HAP-1 (cell line): ENCODE measurements around the gene MUC3A.
A peak's percentile ranks its signal among the peaks of the same experiment; 100 is the strongest.

ENCODE experiments used
- DNase-seq, 2 experiments: peaks; one replicate each; pipeline ENCODE4 v3.0.0-alpha.2; 2016 to 2020; ENCODE audit warnings: low spot score in 2 of 2
- H3K27me3 ChIP-seq: fragments of 250-450 bp; sonication (Bioruptor Pico); 2 replicates; pipeline ENCODE4 v1.5.1; 2020; ENCODE audit warnings: low read depth, mild to moderate bottlenecking, moderate library complexity
- H3K36me3 ChIP-seq: fragments of 250-450 bp; sonication (Bioruptor Pico); replicated peaks from 2 replicates; pipeline ENCODE4 v1.5.1; 2020; ENCODE audit warnings: mild to moderate bottlenecking
- H3K4me1 ChIP-seq: fragments of 250-450 bp; sonication (Bioruptor Pico); 2 replicates; pipeline ENCODE4 v1.5.1; 2020; ENCODE audit warnings: mild to moderate bottlenecking
- H3K4me3 ChIP-seq: fragments of 250-450 bp; sonication (Bioruptor Pico); 2 replicates; pipeline ENCODE4 v1.5.1; 2020; ENCODE audit warnings: mild to moderate bottlenecking, moderate library complexity
- H3K9me3 ChIP-seq: fragments of 250-450 bp; sonication (Bioruptor Pico); 2 replicates; pipeline ENCODE4 v1.5.1; 2020; ENCODE audit warnings: mild to moderate bottlenecking, moderate library complexity
- in situ Hi-C: fragments of 300-500 bp; cut with MboI; formaldehyde crosslinking; loops from 3 replicates; pipeline ENCODE4 v1.14.3; 2020; ENCODE audit warnings: low sequenced_read_pairs, inconsistent platforms, mixed read lengths

The MUC3A gene

GRCh38 chr7:100952641-100953040, 3.3 kb downstream of the MUC3A start:
- H3K27me3 ChIP-seq: peaks cover 4% of the 10 kb centered on the region
- H3K4me1 ChIP-seq: no peaks in the 10 kb centered on the region
- in situ Hi-C loops: no loop called here
- H3K36me3 ChIP-seq: no peaks in the 10 kb centered on the region
- no peaks in the 10 kb centered on the region for H3K9me3 ChIP-seq
- no peak for DNase-seq
- no peak overlapping the region for H3K4me3 ChIP-seq

GRCh38 chr7:100957832-100958421, 8.6 kb downstream of the MUC3A start:
- no peaks in the 10 kb centered on the region for H3K4me1 ChIP-seq
- DNase-seq: no peak
- no peak overlapping the region for H3K4me3 ChIP-seq
- H3K36me3 ChIP-seq: no peaks in the 10 kb centered on the region
- peaks cover 21% of the 10 kb centered on the region for H3K27me3 ChIP-seq
- no peaks in the 10 kb centered on the region for H3K9me3 ChIP-seq
- in situ Hi-C loops: no loop called here

- H3K4me3 ChIP-seq: no peak overlapping the region
- H3K36me3 ChIP-seq: no peaks in the 10 kb centered on the region
- H3K27me3 ChIP-seq: peaks cover 26% of the 10 kb centered on the region
- H3K4me1 ChIP-seq: no peaks in the 10 kb centered on the region
- DNase-seq: no peak
- in situ Hi-C loops: no loop called here
- H3K9me3 ChIP-seq: no peaks in the 10 kb centered on the region; the same call in 1 of the 2 replicates
Measured at GRCh38 chr7:100959894-100960293, 10.6 kb downstream of the MUC3A start.

GRCh38 chr7:100962537-100962936, 13.2 kb downstream of the MUC3A start:
- Histone ChIP-seq H3K9me3 (no peaks in the 10 kb centered on the region; the same call in 1 of the 2 replicates), H3K4me3 (no peak overlapping the region), H3K4me1 (peaks cover 11% of the 10 kb centered on the region), H3K27me3 (peaks cover 41% of the 10 kb centered on the region), H3K36me3 (no peaks in the 10 kb centered on the region; the same call in 1 of the 2 replicates)
- no peak for DNase-seq
- in situ Hi-C loops: no loop called here

- Histone ChIP-seq H3K36me3 (no peaks in the 10 kb centered on the region; the same call in 1 of the 2 replicates), H3K4me3 (no peak overlapping the region), H3K27me3 (peaks cover 50% of the 10 kb centered on the region), H3K4me1 (peaks cover 11% of the 10 kb centered on the region), H3K9me3 (no peaks in the 10 kb centered on the region; the same call in 1 of the 2 replicates)
- in situ Hi-C loops: no loop called here
- DNase-seq: no peak
Measured at GRCh38 chr7:100963386-100963785, 14.1 kb downstream of the MUC3A start.

- Histone ChIP-seq H3K4me1 (peaks cover 11% of the 10 kb centered on the region), H3K4me3 (no peak overlapping the region), H3K36me3 (no peaks in the 10 kb centered on the region; the same call in 1 of the 2 replicates), H3K9me3 (no peaks in the 10 kb centered on the region; the same call in 1 of the 2 replicates), H3K27me3 (peaks cover 53% of the 10 kb centered on the region)
- no peak for DNase-seq
- in situ Hi-C loops: no loop called here
Measured at GRCh38 chr7:100963874-100964273, 14.5 kb downstream of the MUC3A start.

- H3K4me1 ChIP-seq: peaks cover 11% of the 10 kb centered on the region
- no peak overlapping the region for H3K4me3 ChIP-seq
- in situ Hi-C loops: loop anchor here (5.0 kb wide), 1 partner anchor 88 kb away; no protein-coding TSS in a partner anchor
- H3K27me3 ChIP-seq: peaks cover 51% of the 10 kb centered on the region
- no peak for DNase-seq
- H3K9me3 ChIP-seq: no peaks in the 10 kb centered on the region; the same call in 1 of the 2 replicates
- H3K36me3 ChIP-seq: no peaks in the 10 kb centered on the region; the same call in 1 of the 2 replicates
Measured at GRCh38 chr7:100964630-100965029, 15.3 kb downstream of the MUC3A start.

- in situ Hi-C loops: loop anchor here (5.0 kb wide), 1 partner anchor 87 kb away; no protein-coding TSS in a partner anchor
- no peaks in the 10 kb centered on the region; the same call in 1 of the 2 replicates for H3K9me3 ChIP-seq
- peaks cover 45% of the 10 kb centered on the region for H3K27me3 ChIP-seq
- peaks cover 11% of the 10 kb centered on the region for H3K4me1 ChIP-seq
- H3K4me3 ChIP-seq: peak overlapping the region; percentile 42
- H3K36me3 ChIP-seq: no peaks in the 10 kb centered on the region; the same call in 1 of the 2 replicates
- no peak for DNase-seq
Measured at GRCh38 chr7:100965045-100965722, 15.8 kb downstream of the MUC3A start.

- no peaks in the 10 kb centered on the region; the same call in 1 of the 2 replicates for H3K36me3 ChIP-seq
- H3K27me3 ChIP-seq: peaks cover 38% of the 10 kb centered on the region
- H3K9me3 ChIP-seq: no peaks in the 10 kb centered on the region; the same call in 1 of the 2 replicates
- in situ Hi-C loops: loop anchor here (5.0 kb wide), 1 partner anchor 86 kb away; no protein-coding TSS in a partner anchor
- peaks cover 11% of the 10 kb centered on the region for H3K4me1 ChIP-seq
- H3K4me3 ChIP-seq: peak overlapping the region; percentile 42
- peak; percentile 89 to 96 for DNase-seq
Measured at GRCh38 chr7:100965723-100966541, 16.6 kb downstream of the MUC3A start.

GRCh38 chr7:100966542-100967291, 17.4 kb downstream of the MUC3A start:
- Histone ChIP-seq H3K27me3 (peaks cover 36% of the 10 kb centered on the region), H3K4me1 (peaks cover 11% of the 10 kb centered on the region), H3K9me3 (no peaks in the 10 kb centered on the region; the same call in 1 of the 2 replicates), H3K4me3 (peak overlapping the region; percentile 42), H3K36me3 (no peaks in the 10 kb centered on the region; the same call in 1 of the 2 replicates)
- in situ Hi-C loops: loop anchor here (5.0 kb wide), 1 partner anchor 86 kb away; no protein-coding TSS in a partner anchor
- peak in 1 of 2 experiments; percentile 22 for DNase-seq

GRCh38 chr7:100967292-100967863, 18.0 kb downstream of the MUC3A start:
- DNase-seq: no peak
- H3K36me3 ChIP-seq: no peaks in the 10 kb centered on the region; the same call in 1 of the 2 replicates
- no peak overlapping the region for H3K4me3 ChIP-seq
- H3K27me3 ChIP-seq: peaks cover 41% of the 10 kb centered on the region
- in situ Hi-C loops: loop anchor here (5.0 kb wide), 1 partner anchor 85 kb away; no protein-coding TSS in a partner anchor
- peaks cover 11% of the 10 kb centered on the region for H3K4me1 ChIP-seq
- H3K9me3 ChIP-seq: no peaks in the 10 kb centered on the region; the same call in 1 of the 2 replicates

- DNase-seq: no peak
- peaks cover 39% of the 10 kb centered on the region for H3K27me3 ChIP-seq
- in situ Hi-C loops: loop anchor here (5.0 kb wide), 1 partner anchor 84 kb away; no protein-coding TSS in a partner anchor
Measured at GRCh38 chr7:100968031-100968430, 18.7 kb downstream of the MUC3A start.

More at GRCh38 chr7:100968031-100968430, 18.7 kb downstream of the MUC3A start:
- H3K4me1 ChIP-seq: peaks cover 11% of the 10 kb centered on the region
- no peak overlapping the region for H3K4me3 ChIP-seq
- H3K36me3 ChIP-seq: no peaks in the 10 kb centered on the region; the same call in 1 of the 2 replicates
- H3K9me3 ChIP-seq: no peaks in the 10 kb centered on the region; the same call in 1 of the 2 replicates
